Vagina (tissue), 2 donors: Measurements from ENCODE around the gene SFTPD.

Experiments used
- POLR2A ChIP-seq, 2 donors: fragments of 450-650 bp; IDR thresholded peaks; one replicate each; pipeline ENCODE4 v1.6.1; 2017; ENCODE audit warnings: antibody characterized with exemption in 2 of 2, mild to moderate bottlenecking in 2 of 2, moderate library complexity in 2 of 2
- POLR2AphosphoS5 ChIP-seq, 2 donors: sonication (generic); formaldehyde crosslinking; IDR thresholded peaks; one replicate each; pipeline ENCODE4 v1.9.0; 2017; ENCODE audit warnings: antibody characterized with exemption in 2 of 2, mild to moderate bottlenecking in 2 of 2, low read depth in 1 of 2; ENCODE audit not compliant: insufficient read depth in 1 of 2
- TF ChIP-seq, protein P1 (sequence below), 3 experiments: fragments of 450-650 bp in 2 of 3; fragments of 200-600 bp in 1 of 3; sonication (generic) in 1 of 3; IDR thresholded peaks; one replicate each; pipeline ENCODE4 v1.5.1; 2017 to 2019; ENCODE audit warnings: antibody characterized with exemption in 3 of 3, mild to moderate bottlenecking in 2 of 3, moderate library complexity in 2 of 3

DNA sequence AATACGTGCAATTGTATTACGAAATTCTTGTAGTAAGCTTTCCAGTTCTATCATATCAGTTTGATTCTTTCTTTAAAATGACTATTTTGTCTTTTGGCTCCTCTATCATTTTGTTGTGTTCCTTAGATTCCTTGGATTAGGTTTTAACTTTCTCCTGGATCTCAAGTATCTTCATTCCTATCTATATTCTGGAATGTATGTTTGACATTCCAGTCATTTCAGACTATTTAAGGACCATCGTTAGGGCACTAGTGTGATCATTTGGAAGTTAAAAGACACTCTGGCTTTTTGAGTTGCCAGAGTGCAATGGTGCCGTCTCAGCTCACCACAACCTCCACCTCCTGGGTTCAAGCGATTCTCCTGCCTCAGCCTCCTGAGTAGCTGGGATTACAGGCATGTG, 45.7 kb upstream of the SFTPD start:
- TF ChIP-seq POLR2A (IDR thresholded peaks at IDR 0.05) (no peak), POLR2AphosphoS5 (IDR thresholded peaks at IDR 0.05; ENCODE audit: insufficient read depth in 1 of 2, low read depth in 1 of 2) (no peak)
- TF ChIP-seq, protein P1, sequence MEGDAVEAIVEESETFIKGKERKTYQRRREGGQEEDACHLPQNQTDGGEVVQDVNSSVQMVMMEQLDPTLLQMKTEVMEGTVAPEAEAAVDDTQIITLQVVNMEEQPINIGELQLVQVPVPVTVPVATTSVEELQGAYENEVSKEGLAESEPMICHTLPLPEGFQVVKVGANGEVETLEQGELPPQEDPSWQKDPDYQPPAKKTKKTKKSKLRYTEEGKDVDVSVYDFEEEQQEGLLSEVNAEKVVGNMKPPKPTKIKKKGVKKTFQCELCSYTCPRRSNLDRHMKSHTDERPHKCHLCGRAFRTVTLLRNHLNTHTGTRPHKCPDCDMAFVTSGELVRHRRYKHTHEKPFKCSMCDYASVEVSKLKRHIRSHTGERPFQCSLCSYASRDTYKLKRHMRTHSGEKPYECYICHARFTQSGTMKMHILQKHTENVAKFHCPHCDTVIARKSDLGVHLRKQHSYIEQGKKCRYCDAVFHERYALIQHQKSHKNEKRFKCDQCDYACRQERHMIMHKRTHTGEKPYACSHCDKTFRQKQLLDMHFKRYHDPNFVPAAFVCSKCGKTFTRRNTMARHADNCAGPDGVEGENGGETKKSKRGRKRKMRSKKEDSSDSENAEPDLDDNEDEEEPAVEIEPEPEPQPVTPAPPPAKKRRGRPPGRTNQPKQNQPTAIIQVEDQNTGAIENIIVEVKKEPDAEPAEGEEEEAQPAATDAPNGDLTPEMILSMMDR (IDR thresholded peaks at IDR 0.05) = no peak
